HEK293T (cell line): ENCODE measurements around the gene SUCLG2.

ENCODE experiments used
- FOXM1 ChIP-seq: fragments of 450-650 bp; IDR thresholded peaks from 2 replicates; pipeline ENCODE4 v1.6.1; 2017; ENCODE audit warnings: mild to moderate bottlenecking, borderline replicate concordance
- HDGF ChIP-seq: fragments of 450-650 bp; IDR thresholded peaks from 2 replicates; pipeline ENCODE4 v1.6.1; 2017; ENCODE audit warnings: antibody characterized with exemption, borderline replicate concordance
- LEF1 ChIP-seq: fragments of 450-650 bp; IDR thresholded peaks from 2 replicates; pipeline ENCODE4 v1.6.1; 2017; ENCODE audit warnings: mild to moderate bottlenecking, borderline replicate concordance
- SP1 ChIP-seq: fragments of 450-650 bp; IDR thresholded peaks from 2 replicates; pipeline ENCODE4 v1.6.1; 2017
- TARDBP ChIP-seq: fragments of 450-650 bp; IDR thresholded peaks from 2 replicates; pipeline ENCODE4 v1.6.1; 2016

- no peak for TF ChIP-seq FOXM1
- no peak for TF ChIP-seq LEF1
- TF ChIP-seq HDGF: no peak
- TF ChIP-seq SP1: no peak
- no peak for TF ChIP-seq TARDBP
These were observed 194.6 kb downstream of the SUCLG2 start for GRCh38 chr3:67459796-67460195.
